Measurements from ENCODE around the gene CCL17.

- TF ChIP-seq CTCF (conservative IDR thresholded peaks at IDR 0.05 in 1 of 2, IDR thresholded peaks at IDR 0.05 in 1 of 2; ENCODE audit: extremely low read depth in 1 of 2, insufficient read depth in 1 of 2, low read depth in 1 of 2, low read length in 2 of 2) (no peak), EZH2 (IDR thresholded peaks at IDR 0.05; ENCODE audit: borderline replicate concordance, low read length) (no peak)
These were observed 530 bp downstream of the CCL17 start for GRCh38 chr16:57405097-57405496.

Data from mammary epithelial cell (primary cell).